Activated CD4-positive, alpha-beta T cell treated with anti-CD3 and anti-CD28 coated beads for 1 hour (primary cell): ENCODE measurements around the gene SH3BP5L.

Experiments used
- DNase-seq: peaks from one replicate; pipeline ENCODE4 v3.0.0-alpha.2; 2020

The SH3BP5L gene

DNA sequence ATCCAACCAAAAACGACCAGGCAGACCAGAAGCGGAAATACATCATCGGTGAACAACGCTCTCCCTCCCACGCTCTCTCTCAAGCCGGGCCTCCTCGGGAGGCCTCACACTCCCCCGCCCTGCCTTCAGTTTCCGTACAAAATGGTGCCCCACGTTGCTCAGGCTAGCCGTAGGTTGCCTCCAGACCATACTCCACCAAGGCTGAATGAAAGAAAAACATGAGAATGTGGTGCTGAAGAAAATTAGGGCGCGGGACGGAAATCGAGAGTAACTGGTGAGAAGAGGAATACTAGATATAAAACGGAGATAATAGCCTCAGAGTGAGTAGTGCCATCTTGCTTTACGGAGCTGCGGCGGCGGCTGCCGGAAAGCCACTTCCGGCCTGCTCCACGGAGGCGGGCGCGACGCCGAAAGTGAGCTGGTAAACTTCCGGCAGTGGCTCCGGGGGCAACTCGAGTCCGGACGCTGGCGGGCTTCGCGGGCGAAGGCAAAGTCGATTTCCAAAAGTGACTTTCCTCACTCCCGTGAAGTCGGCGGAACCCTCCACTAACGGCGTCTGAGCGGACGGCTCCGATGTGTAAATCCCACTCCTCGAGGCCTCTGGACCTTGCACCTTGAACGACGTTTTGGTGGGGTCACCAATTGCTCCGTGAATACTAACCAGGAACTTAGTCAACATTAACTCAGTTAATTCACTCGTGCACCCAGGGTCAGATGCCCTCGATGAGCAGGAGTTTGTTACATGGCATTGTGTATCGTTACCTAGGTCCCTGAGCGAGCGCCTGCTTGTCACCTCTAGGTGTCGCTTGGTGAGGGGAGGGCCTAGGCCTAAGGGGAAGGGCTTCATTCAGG lies at the start of gene SH3BP5L:
SH3BP5L (minus strand) TSS at position 7 of the 852 bp plus-strand sequence. CDS start 980 bp downstream, outside the sequence.
- peak; percentile 82 for DNase-seq

DNA sequence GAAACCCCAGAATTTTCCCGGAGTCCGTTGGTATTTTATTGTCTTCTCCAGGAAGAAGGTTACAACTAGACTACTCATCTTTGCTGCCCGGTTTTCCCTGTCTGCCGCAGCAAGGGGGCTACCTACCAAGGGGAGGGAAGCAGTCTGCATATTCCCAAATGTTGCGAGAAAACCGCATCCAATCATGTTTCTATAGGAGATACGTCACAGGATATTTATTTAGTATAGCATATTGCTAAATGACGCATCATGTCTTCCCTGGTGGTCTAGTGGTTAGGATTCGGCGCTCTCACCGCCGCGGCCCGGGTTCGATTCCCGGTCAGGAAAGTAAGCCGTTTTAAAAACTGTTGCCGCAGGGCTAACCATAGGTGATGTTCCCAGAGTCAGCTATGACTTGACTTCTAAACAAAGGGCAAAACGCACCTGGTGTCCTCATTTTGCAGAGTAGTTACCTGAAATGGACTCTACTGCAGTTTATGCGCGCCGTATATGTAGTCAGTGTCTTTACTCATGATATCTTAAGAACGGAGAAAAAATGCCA lies 48.3 kb upstream of the SH3BP5L start:
- DNase-seq = peak; percentile 82

DNA sequence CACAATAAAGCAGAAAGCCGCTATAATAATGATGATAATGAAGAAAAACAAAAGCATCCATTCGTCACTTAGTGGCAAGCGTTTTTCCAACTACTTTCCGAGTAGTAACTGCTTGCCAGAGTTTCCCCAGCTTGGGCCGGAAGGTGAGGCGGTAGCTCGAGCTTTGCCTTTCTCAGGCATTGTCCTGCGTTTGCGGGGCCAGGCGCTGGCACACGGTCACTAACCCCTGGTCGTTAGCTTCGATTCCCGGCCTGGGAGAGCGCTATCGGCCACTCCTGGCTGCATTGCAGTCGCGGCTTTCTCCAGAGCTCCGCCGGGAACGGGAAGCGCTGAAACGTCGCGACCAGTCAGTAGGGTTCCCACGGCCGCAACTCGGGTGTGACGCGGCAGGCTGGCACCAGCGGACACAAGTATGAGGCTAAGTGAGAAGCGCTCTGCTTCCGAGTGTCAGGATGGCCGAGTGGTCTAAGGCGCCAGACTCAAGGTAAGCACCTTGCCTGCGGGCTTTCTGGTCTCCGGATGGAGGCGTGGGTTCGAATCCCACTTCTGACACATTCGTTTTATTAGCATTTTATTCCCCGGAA lies 47.8 kb upstream of the SH3BP5L start:
- peak; percentile 87 for DNase-seq

DNA sequence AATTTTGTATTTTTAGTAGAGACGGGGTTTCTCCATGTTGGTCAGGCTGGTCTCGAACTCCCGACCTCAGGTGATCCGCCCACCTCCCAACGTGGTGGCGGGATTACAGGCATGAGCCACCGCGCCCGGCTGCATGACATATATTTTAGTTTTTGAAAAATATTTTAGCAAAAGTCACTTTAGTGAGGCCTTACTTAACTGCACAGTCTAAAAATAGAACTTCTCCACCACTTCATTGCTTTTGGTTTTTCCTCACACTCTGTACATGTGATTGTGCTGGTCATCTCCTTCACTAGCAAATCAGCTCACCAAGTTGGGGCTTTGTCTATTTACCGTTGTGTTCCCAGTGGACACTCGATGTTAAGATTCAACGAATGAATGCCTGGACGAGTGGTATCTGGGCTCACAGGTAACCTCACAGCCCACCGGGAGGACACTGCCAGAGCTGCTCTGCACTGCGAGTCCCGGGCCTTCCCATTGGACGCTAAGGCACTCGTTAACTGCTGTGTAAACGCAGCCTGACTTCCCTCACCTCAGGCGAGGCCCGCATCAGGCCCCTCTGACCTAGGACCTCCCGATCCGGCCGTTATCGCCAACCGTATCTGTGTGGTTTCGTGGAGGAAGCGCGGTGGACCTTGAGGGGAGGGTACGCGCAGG lies 47.2 kb upstream of the SH3BP5L start:
- DNase-seq = no peak

DNA sequence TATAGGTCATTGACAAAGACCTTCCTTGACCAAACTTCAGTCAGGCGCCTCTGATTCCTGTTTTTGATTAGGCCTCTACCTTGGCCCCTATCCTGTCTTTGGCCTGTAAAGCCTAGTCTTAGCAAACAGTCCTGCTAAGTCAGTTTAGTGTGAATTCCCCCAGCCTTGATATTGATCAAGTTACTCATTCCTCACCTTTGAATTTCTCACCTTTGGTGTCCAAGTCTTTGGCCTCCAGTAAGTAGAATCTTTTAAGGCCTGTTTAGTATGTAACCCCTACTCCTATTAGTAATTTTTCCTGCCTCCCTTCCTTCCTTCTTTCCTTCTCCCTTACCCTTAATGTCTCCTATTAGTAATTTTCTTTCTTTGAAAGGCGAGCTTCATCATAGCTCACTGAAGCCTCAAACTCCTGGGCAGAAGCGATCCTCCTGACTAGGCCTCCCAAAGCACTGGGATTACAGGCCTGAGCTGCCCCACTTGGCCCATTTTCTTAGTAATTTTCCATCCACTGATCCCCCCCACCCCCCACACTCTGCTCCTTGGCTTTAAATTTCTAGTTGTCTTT lies 46.2 kb upstream of the SH3BP5L start:
- DNase-seq = no peak

DNA sequence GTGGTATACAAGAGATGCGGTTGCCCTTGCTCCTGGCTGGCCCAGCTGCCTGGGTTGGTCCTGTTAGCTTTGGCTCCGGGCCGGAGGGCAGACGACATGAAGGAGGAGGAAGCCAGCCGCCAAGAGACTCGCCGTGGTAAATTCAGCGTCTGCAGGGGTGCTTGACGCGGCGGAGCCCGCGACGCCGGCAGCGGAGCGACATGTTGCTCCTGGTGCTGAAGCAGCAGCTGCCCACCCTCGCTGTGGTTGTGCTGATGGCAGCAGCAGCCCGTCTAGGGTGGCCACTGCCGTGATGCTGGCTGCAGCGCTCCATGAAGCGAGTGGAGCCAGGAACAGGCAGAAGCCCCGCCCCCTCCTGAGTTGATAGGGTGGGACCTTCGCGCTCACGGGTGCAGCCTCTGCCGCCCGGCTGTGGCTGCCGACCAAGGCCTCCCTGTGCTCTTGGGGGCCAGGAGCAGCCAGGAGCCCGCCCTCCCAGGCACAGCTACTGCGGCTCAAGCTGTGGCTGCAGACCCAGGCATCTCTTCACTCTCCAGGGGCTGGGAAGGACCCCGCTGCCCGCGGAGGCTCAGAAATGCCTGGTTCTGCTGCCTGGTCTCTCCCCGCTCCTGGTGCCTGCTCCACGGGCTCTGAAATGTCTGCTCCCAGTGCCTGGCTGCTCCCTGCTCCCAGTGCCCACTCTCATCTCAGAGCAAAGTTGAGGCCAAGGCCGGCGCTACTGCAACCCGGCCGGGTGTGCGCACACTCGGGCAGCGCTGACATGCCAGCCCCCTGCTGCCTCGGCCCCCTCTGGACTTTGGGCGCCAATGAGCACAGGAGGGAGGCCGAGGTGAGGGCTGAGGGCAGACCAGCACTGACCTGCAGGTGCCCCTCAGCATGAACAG lies 37.5 kb upstream of the SH3BP5L start:
- peak; percentile 67 for DNase-seq

DNA sequence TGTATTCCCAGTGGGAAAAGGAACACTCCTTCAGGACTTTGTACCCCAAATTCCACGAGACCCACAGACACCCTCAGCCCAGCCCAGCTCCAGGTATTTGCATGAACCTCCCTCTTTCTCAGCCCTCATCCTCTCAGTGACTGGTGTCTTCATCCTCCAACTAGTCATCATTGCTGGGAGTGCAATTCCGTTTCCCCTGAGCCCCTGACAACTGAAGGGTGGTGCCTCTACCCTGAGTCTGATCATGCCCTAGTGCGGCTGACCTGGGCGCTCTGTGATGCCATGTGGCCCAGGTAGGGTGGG lies 36.9 kb upstream of the SH3BP5L start:
- no peak for DNase-seq

DNA sequence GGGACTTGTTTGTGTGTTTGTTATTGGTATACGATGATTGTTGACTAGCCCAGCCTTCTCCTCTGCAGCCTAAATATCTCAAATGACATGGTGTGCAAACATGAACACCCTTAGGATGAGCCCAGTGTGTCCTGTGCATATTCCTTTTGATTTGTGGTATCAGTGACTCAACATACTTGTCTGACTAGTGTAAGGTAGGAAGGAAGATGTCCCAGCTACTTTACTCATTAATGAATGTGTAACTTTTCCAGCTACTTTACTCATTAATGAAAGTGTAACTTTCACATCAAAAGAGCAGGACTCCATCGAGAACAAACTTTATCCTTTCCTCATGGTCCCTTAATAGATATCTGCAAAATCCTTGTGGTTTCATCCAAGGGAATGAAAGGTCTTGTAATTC lies 35.9 kb upstream of the SH3BP5L start:
- DNase-seq = no peak

DNA sequence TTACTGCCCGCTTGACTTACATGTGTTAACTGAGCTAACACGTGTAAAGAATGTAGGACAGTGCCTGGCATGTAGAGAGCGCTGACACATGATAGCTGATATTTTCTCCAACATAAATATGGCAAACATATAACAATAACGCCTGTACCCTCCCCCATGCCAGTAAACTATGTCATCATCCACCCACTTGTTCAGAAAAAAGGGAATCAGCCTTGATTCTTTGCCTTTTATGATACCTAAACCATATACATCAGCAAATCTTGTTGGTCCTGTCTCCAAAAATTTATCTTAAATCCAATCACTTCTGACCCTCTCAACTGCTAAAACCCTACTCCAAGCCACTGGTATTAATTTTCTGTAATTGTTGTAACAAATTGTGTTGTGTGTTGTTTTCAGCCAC lies 34.3 kb upstream of the SH3BP5L start:
- no peak for DNase-seq

DNA sequence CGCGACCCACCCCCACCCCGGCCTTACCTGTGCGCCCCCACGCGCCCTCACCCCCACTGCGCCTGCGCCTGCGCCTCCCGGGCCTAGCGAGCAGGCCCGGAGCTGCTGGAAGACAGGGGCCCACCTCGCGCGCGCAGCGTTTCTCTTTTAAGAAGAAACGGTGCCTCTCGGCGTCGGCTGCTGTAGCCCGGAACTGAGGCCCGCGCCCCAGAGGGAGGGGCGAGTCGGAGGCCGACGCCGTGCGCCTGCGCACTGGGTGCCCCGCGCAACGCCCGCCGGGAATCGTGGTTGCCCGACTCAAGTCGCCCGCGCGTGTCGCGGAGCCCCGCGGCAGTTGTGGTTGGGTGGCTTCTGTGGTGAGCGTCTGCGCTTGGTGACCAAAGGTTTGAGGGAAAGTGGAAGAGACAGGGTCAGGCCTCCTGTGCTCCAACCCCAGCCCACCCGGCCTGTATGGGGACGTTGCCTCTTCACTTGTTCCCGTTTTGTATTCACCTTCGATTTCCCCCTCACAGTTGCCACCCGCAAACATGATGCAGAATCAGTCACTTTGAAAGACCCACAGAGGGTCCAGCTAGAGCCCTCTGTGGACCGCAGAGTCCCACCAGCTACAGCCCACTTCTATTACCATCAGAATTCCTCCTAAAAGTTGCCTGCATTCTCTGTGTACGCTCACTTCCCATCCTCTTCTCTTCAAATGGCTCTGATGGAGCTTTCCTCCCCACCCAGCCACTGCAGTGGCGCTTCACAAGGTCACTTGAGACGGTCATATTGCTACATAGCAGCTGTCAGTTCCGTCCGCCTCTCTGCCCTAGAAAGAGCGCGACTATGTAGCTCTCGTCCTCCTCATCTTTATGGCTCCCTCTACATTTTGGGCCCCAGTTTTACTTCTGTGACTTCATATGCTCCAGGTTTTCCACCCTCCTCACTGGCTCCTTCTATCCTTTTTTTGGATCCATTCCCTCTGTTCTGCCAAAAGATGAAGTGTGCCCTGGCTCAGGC lies 33.5 kb upstream of the SH3BP5L start, which contains the start of gene ZNF692:
ZNF692 (minus strand) TSS at position 195 of the 999 bp plus-strand sequence. CDS start 776 bp downstream, outside the sequence.
- peak; percentile 96 for DNase-seq

DNA sequence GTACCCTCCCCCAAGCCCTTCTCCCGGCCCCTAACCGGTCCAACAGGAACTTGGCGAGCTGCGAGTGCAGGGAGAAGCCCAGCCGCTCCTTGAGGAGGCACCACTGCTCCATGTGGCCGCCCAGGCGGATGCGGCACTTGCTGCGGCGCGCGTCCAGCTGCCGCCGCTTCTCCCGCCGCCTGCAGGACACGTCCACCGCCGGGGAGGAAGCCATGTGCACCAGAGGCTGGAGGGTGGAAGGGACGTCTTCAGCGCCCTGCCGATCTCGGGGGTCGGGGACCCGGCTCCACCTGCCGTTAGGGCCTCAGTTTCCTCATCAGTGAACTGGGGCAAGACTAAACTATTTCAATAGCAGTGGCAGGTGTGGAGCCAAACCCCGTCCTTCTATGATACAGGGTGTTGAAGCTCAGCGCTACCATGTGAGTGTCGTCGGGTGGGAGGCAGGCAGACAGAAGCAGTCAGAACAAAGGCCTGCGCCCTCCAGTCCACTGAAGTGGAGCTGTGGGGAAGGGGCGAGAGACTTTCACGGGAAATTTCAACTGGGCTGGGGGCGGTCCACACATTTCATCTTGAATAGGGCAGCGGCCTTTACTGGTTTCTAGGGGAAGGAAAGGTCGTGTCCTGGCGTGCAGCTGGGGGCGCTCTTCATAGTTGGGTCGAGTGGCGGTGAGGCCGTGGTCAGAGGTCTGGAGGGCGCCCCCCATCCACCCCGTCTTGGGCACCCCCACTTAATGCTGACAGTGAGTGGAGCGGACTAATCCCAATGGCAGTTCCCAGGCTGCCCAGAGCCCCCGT lies 32.6 kb upstream of the SH3BP5L start:
- no peak for DNase-seq

DNA sequence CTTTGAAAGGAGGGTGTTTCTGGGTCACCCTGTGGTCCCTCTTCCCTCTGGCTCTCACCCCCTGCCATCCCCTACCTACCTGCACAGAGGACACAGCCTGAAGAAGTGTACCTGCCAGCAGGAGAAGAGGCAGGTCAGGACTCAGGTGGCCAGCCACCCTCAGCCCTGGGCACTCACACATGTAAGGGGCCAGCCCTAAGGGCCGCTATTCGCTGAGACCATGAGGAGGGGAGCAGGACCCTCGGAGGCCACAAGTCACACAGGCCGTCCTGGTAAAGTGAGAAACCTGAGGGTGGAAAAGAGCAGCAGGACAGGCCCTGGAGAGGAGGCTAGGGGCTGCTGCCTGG lies 32.0 kb upstream of the SH3BP5L start:
- no peak for DNase-seq

DNA sequence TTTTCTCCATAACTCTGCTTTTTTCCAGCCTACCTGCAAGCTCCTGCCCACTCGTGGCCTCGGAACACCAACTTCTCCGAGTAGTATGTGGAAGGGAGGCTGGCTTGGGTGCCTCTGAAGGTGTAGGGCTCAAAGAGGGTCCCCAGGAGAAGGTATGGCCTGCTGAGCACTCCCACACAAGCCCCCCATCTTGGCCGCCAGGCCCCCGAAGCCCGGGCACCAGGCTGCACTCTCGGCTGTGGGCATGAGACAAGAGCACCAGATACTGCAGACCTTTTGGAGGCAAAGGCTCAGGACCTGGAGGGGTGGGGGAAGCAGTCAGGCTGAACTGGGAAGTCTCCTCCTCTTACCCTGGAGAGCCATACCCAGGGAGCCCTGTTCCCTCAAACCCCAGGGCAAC lies 31.5 kb upstream of the SH3BP5L start:
- DNase-seq = no peak

DNA sequence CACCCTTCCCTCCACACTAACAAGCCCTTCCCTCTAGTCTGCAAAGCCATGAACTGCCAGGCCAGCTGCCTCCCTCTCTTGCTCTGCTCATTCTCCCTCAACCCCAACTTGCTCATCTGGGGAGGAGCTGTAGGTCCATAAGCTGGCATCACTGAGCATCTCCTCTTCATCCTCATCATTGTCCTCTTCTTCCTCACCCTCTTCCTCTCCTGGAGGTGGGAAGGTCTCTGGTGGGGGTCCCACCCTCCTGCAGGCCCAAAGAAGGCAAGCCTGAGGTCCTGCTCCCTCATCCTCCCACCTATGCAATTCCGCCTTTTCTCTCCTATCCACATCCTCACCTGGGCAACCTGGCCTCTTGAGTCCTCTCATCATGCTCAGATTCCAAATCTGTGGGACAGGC lies 30.5 kb upstream of the SH3BP5L start:
- DNase-seq = no peak

DNA sequence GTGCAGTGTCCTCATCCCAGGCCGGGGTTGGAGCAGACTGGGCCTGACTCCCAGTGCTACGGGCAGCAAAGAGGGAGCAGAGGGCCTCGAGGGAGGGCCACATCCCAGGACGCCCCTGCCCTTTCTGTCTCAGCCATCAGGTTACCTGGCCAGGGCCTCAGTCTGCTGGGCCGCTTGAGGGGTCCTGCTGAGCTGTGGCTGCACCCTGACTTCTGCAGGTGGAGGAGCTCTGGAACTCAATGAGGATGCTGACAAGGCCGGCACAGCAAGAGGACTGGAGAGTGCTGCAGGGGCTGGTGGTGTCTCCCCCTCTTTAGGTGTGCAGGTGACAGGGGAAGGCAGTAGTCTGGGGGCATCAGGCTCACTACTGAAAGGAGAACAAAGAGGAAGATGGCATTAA lies 29.9 kb upstream of the SH3BP5L start:
- DNase-seq = no peak

DNA sequence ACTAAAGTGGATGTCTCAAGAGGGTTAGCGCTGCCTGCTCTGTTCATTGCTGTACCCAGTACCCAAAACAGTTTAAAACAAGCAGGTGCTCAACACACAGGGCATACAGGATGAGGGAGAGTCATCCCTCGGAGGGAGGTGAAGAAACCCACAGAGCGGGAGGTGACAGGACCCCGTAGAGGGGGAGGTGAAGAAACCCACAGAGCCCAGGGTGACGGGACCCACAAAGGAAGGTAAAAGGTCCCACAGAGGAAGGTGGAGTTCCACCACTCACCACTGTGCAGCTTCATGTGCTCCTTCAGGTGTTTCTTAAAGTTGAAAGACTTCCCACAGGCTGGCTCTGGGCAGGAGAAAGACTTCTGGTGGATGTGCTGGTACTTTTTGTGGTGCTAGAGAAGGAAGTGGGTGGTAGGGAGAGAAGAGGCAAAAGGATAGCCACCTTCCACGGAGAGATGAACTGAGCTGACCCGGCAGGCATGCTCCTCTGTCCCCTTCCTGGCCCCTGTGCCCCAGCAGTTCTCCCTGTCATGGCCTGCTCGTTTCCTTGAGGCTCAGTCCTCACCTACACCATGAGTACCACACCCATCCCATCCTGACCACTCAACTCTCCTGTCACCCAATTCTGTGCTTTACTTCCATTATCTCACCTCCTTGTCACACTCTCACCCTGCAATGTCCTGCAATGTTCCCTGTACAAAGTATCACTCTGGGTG lies 28.1 kb upstream of the SH3BP5L start:
- DNase-seq = no peak

DNA sequence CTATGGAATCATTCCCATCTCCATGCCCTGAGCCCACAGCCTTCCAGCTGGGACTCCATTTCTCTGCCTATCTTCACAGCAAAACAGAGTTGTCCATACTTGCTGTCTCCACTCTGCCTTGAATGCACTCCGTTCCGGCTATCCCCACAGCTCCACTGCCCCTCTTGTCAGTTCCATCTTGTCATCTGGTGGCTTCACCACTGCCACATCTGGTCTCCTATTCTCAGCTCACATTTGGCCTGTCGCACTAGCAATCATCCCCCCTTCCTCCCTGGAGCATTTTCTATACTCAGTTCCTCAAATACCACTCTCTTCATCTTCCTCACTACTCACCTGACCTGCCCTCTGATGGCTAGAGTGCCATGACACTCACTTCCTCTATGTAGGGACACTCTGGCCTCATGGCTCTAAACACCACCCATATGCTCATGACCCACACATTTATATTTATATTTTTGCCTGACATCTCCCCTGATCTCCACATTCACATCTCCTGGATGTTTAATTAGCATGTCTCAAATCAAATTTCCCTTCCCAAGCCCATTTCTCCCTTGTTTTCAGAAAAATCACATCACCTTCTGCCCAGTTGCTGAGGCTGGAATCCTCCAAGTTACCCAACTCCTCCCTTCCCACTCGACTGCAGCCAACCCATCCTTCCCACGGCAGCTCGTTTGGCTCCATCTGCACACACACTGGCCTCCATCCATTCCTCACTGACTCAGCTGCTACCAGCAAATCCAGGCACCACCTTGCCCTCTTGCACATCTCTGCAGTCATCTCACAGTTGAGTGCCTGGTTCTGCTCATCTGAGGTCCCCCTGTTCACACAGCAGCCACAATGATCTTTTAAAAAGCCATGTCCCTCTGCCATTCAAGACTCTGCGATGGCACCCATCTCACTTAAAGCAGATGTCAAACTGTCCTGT lies 27.0 kb upstream of the SH3BP5L start:
- no peak for DNase-seq

DNA sequence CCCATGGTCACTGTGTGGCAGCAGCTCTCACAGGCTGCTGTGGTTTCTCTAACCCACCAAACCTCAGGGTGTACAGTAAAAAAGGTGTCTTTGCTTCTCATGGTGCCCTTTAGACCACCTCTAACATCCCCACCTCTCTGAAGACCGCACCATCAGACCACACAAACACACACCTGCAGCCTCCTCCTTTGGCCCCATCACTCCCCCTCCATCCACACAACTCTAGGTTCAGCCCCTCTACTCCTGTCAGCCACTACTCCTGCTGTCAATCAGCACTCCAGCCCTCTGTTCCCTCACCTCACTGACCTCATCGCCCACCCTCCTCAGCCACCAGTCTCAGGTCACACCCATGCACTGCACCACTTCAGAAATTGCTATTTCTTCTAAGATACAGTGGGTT lies 25.7 kb upstream of the SH3BP5L start:
- no peak for DNase-seq
